Right lobe of liver (tissue), 4 donors: ENCODE data around the gene SLC16A8.
"Not testable (repeated sequence)": the region's sequence is repeated elsewhere in the genome, so short reads cannot be mapped to it uniquely, and the experiment has no call there.

ENCODE experiments used
- POLR2A ChIP-seq: fragments of 450-650 bp; IDR thresholded peaks from one replicate; pipeline ENCODE4 v1.6.1; 2017; ENCODE audit warnings: antibody characterized with exemption, mild to moderate bottlenecking
- TF ChIP-seq, protein P1 (sequence below), 4 donors: fragments of 200-600 bp in 3 of 4; fragments of 450-650 bp in 1 of 4; IDR thresholded peaks; one replicate each; pipeline versions ENCODE4 v1.5.1 to v1.8.0; 2016 to 2022; ENCODE audit warnings: antibody characterized with exemption in 4 of 4, mild to moderate bottlenecking in 2 of 4
- donor health status: DM: no; HTN: no; CAD: no.
- donor health status: DM: no; HTN: no; CAD: no.
- donor health status: DM: no; HTN: yes; CAD: no.

- TF ChIP-seq POLR2A = not testable (repeated sequence)
- TF ChIP-seq, protein P1, sequence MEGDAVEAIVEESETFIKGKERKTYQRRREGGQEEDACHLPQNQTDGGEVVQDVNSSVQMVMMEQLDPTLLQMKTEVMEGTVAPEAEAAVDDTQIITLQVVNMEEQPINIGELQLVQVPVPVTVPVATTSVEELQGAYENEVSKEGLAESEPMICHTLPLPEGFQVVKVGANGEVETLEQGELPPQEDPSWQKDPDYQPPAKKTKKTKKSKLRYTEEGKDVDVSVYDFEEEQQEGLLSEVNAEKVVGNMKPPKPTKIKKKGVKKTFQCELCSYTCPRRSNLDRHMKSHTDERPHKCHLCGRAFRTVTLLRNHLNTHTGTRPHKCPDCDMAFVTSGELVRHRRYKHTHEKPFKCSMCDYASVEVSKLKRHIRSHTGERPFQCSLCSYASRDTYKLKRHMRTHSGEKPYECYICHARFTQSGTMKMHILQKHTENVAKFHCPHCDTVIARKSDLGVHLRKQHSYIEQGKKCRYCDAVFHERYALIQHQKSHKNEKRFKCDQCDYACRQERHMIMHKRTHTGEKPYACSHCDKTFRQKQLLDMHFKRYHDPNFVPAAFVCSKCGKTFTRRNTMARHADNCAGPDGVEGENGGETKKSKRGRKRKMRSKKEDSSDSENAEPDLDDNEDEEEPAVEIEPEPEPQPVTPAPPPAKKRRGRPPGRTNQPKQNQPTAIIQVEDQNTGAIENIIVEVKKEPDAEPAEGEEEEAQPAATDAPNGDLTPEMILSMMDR (IDR thresholded peaks at IDR 0.05) = not testable (repeated sequence)
These were observed 33.6 kb upstream of the SLC16A8 start for GRCh38 chr22:38117556-38117955.
